Gastroesophageal sphincter (tissue), 3 donors: ENCODE data around the gene STARD9.

Experiments
- POLR2AphosphoS5 ChIP-seq: sonication (generic); formaldehyde crosslinking; IDR thresholded peaks from one replicate; pipeline ENCODE4 v1.6.1; 2017; ENCODE audit warnings: antibody characterized with exemption
- TF ChIP-seq, protein P1 (sequence below), 4 experiments: fragments of 200-600 bp in 2 of 4; fragments of 450-650 bp in 2 of 4; sonication (generic) in 1 of 4; IDR thresholded peaks; one replicate each; pipeline ENCODE4 v1.5.1; 2017 to 2019; ENCODE audit warnings: antibody characterized with exemption in 4 of 4, mild to moderate bottlenecking in 2 of 4, moderate library complexity in 2 of 4

- TF ChIP-seq, protein P1, sequence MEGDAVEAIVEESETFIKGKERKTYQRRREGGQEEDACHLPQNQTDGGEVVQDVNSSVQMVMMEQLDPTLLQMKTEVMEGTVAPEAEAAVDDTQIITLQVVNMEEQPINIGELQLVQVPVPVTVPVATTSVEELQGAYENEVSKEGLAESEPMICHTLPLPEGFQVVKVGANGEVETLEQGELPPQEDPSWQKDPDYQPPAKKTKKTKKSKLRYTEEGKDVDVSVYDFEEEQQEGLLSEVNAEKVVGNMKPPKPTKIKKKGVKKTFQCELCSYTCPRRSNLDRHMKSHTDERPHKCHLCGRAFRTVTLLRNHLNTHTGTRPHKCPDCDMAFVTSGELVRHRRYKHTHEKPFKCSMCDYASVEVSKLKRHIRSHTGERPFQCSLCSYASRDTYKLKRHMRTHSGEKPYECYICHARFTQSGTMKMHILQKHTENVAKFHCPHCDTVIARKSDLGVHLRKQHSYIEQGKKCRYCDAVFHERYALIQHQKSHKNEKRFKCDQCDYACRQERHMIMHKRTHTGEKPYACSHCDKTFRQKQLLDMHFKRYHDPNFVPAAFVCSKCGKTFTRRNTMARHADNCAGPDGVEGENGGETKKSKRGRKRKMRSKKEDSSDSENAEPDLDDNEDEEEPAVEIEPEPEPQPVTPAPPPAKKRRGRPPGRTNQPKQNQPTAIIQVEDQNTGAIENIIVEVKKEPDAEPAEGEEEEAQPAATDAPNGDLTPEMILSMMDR (IDR thresholded peaks at IDR 0.05), result no peak
- no peak for TF ChIP-seq POLR2AphosphoS5
Observed at GRCh38 chr15:42595626-42596240, 20.3 kb downstream of the STARD9 start.
